ENCODE data around the gene NUP214. TPM values are rescaled to one million over a fixed set of nuclear protein-coding genes. Genes with fewer than 3 reads are reported as not detected.

The NUP214 gene
- total RNA-seq, 1 experiment from 2014 or later = 35.5 TPM

DNA sequence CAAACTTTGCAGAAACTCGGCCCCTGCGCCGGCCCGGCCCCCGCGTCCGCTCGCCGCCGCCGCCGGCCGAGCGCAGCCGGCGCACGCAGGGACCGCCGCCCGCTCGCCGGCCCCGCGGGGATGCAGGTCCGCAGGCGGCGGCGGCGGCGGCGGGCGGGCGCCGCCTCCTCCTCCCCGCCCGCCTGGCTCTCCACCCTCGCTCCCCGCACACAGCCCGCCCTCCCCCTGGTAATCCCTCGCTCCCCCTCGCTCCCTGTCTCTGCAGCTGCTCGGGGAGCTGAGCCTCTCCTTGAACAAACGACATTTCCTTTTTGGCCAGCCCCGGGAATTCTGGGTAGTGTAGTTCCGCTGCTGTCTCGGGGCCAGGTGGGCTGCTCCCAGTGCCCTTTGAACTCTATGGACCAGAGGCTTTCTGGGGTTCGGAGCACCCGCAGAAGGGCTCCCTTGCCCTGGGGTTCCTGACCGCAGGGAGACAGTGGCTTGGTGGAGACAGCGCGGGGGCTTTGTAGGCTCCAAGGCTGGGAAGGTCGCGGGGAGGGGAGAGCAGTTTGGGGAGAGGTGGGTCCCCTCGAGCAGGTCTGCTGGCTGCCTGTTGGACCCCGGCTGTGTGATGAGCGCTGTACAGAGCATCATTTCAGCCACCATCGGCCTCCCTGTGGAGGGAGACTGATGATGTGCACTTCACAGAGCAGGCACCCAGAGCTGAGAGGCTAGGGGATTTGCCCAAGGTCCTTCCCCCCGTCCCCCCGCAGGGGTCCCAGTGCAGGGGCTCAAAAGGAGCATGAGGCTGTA, 152.7 kb downstream of the NUP214 start:
- Histone ChIP-seq H3K4me3 (replicated peaks in 1 of 2; ENCODE audit: low read depth in 1 of 2, low read length in 2 of 2) (peak overlapping the region; percentile 41 to 62), H3K9me3 (ENCODE audit: control insufficient read depth in 1 of 2, insufficient read depth in 1 of 2, low read depth in 1 of 2, low read length in 2 of 2) (no peaks in the 10 kb centered on the region), H3K27ac (ENCODE audit: low read depth, low read length) (no peak overlapping the region; the same call in 1 of the 2 replicates), H3K79me2 (ENCODE audit: insufficient read depth, low read length) (no peaks in the 10 kb centered on the region), H3K36me3 (ENCODE audit: control insufficient read depth in 1 of 2, insufficient read depth in 2 of 2, low read length in 2 of 2) (no peaks in the 10 kb centered on the region), H3K27me3 (ENCODE audit: insufficient read depth, low read length) (no peaks in the 10 kb centered on the region), H3K9me2 (ENCODE audit: insufficient read depth) (no peaks in the 10 kb centered on the region), H3K9ac (ENCODE audit: low read length) (peak overlapping the region; percentile 50; the same call in 1 of the 2 replicates), H3K4me2 (ENCODE audit: low read length) (peak overlapping the region; percentile 83), H4K20me1 (ENCODE audit: insufficient read depth) (no peaks in the 10 kb centered on the region), H2AFZ (ENCODE audit: low read depth, low read length, poor library complexity, severe bottlenecking) (peak overlapping the region; percentile 3), H3K4me1 (ENCODE audit: control insufficient read depth in 1 of 2, insufficient read depth in 2 of 2, low read length in 2 of 2) (peaks cover 0 to 8% of the 10 kb centered on the region in 2 experiments; a peak in 1 of 4 replicates)
- ChIA-PET POLR2A (interaction anchor here (0.6 kb wide), 1 partner anchor 194 kb away, joined by 8 read pairs; no protein-coding TSS in a partner anchor), CTCF (no interaction called here), RAD21 (ENCODE audit: low non-redundant PET in 1 of 2, low total read pairs in 2 of 2, uncharacterized antibody in 2 of 2, unreplicated experiment in 2 of 2) (no interaction called here)
- TF ChIP-seq ZBTB33 (IDR thresholded peaks at IDR 0.05; ENCODE audit: extremely low read depth, insufficient replicate concordance, low read length) (no peak), CTCF (IDR thresholded peaks at IDR 0.05 in 2 of 3, conservative IDR thresholded peaks at IDR 0.05 in 1 of 3; ENCODE audit: borderline replicate concordance in 1 of 3, insufficient read depth in 1 of 3, low read depth in 2 of 3, low read length in 2 of 3) (no peak), ZFX (IDR thresholded peaks at IDR 0.05) (no peak), EZH2phosphoT487 (IDR thresholded peaks at IDR 0.05; ENCODE audit: borderline replicate concordance) (no peak), POLR2A (IDR thresholded peaks at IDR 0.05; ENCODE audit: borderline replicate concordance, extremely low read depth, insufficient read depth, insufficient read length) (no peak), YY1 (IDR thresholded peaks at IDR 0.05; ENCODE audit: extremely low read depth, insufficient replicate concordance, low read depth, low read length) (peak; percentile 81), CBX3 (IDR thresholded peaks at IDR 0.05; ENCODE audit: low read depth) (no peak), TCF7L2 (IDR thresholded peaks at IDR 0.05; ENCODE audit: borderline replicate concordance, extremely low read depth, insufficient read depth, insufficient read length) (no peak), EZH2 (IDR thresholded peaks at IDR 0.05) (no peak), SP1 (IDR thresholded peaks at IDR 0.05; ENCODE audit: low read depth) (no peak), SIN3A (IDR thresholded peaks at IDR 0.05; ENCODE audit: low read depth) (no peak), POLR2AphosphoS5 (IDR thresholded peaks at IDR 0.05; ENCODE audit: low read depth, low read length) (peak; percentile 27; the same call in 1 of the 2 replicates), ELF1 (IDR thresholded peaks at IDR 0.05; ENCODE audit: borderline replicate concordance, low read depth) (no peak)
- TF ChIP-seq, protein P1, sequence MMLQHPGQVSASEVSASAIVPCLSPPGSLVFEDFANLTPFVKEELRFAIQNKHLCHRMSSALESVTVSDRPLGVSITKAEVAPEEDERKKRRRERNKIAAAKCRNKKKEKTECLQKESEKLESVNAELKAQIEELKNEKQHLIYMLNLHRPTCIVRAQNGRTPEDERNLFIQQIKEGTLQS (IDR thresholded peaks at IDR 0.05) = no peak
- TF ChIP-seq, protein P2, sequence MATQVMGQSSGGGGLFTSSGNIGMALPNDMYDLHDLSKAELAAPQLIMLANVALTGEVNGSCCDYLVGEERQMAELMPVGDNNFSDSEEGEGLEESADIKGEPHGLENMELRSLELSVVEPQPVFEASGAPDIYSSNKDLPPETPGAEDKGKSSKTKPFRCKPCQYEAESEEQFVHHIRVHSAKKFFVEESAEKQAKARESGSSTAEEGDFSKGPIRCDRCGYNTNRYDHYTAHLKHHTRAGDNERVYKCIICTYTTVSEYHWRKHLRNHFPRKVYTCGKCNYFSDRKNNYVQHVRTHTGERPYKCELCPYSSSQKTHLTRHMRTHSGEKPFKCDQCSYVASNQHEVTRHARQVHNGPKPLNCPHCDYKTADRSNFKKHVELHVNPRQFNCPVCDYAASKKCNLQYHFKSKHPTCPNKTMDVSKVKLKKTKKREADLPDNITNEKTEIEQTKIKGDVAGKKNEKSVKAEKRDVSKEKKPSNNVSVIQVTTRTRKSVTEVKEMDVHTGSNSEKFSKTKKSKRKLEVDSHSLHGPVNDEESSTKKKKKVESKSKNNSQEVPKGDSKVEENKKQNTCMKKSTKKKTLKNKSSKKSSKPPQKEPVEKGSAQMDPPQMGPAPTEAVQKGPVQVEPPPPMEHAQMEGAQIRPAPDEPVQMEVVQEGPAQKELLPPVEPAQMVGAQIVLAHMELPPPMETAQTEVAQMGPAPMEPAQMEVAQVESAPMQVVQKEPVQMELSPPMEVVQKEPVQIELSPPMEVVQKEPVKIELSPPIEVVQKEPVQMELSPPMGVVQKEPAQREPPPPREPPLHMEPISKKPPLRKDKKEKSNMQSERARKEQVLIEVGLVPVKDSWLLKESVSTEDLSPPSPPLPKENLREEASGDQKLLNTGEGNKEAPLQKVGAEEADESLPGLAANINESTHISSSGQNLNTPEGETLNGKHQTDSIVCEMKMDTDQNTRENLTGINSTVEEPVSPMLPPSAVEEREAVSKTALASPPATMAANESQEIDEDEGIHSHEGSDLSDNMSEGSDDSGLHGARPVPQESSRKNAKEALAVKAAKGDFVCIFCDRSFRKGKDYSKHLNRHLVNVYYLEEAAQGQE (IDR thresholded peaks at IDR 0.05; ENCODE audit: low read depth) = no peak
- DNase-seq (ENCODE audit: low read depth, low spot score) (peak; percentile 35), ATAC-seq (peak; percentile 89)
- intact Hi-C loops (cut with micrococcal nuclease) = no loop called here
- no TSS peak for BruUV-seq (replicated peaks)
